Endothelial cell of umbilical vein (primary cell): ENCODE results near the gene VSNL1. TPM values are rescaled to one million over a fixed set of nuclear protein-coding genes. Genes with fewer than 3 reads are reported as not detected.

ENCODE experiments used
- BruUV-seq: library from RNA; stranded (reverse); fragments of 400-500 nt; replicated peaks from 2 replicates; lab custom pipeline; 2021; lab: Mats Ljungman, UMichigan
- CTCF ChIA-PET: fragments of 300-600, 350-600 bp; sonication (Branson Sonifier 250); formaldehyde crosslinking; loops from one replicate; lab custom pipeline; 2021; ENCODE audit warnings: antibody characterized with exemption, inconsistent platforms; lab: Charles Lee
- POLR2A ChIA-PET: fragments of 300-600, 350-600 bp; sonication (Branson Sonifier 250); formaldehyde crosslinking; loops from one replicate; lab custom pipeline; 2021; ENCODE audit warnings: antibody characterized with exemption, inconsistent platforms; lab: Charles Lee
- DNase-seq: peaks from one replicate; pipeline ENCODE4 v3.0.0-alpha.2; 2011; ENCODE audit warnings: low read depth, low spot score
- FAIRE-seq: peaks from 2 replicates; lab custom pipeline; 2011; peaks lifted over from hg19 to GRCh38; lab: Jason Lieb, UNC
- H2AFZ ChIP-seq: 2 replicates; pipeline ENCODE4 v1.6.0; 2012; ENCODE audit warnings: low read depth, low read length, control low read depth, inconsistent platforms
- H3K27ac ChIP-seq: 2 replicates; pipeline ENCODE4 v1.5.1; 2011; ENCODE audit warnings: low read depth, mild to moderate bottlenecking, control low read depth, low read length, moderate library complexity; ENCODE audit not compliant: insufficient read depth
- H3K27me3 ChIP-seq, 2 experiments: 2 replicates each; pipeline versions ENCODE4 v1.6.0 to v1.6.1; 2011; ENCODE audit warnings: low read length in 2 of 2, mixed read lengths in 1 of 2; ENCODE audit not compliant: control insufficient read depth in 2 of 2, insufficient read depth in 2 of 2
- H3K36me3 ChIP-seq, 2 experiments: 2 replicates in 1 of 2; 3 replicates in 1 of 2; pipeline ENCODE4 v1.5.1; 2011; ENCODE audit warnings: low read length in 2 of 2, mild to moderate bottlenecking in 1 of 2, moderate library complexity in 1 of 2; ENCODE audit not compliant: control insufficient read depth in 2 of 2, insufficient read depth in 2 of 2; ENCODE audit errors: extremely low read depth in 1 of 2
- H3K4me1 ChIP-seq: 3 replicates; pipeline ENCODE4 v1.5.1; 2011; ENCODE audit warnings: mild to moderate bottlenecking, low read length; ENCODE audit not compliant: control insufficient read depth, insufficient read depth; ENCODE audit errors: extremely low read depth
- H3K4me2 ChIP-seq: 2 replicates; pipeline ENCODE4 v1.6.1; 2011; ENCODE audit warnings: low read length, control low read depth, mixed read lengths; ENCODE audit not compliant: insufficient read depth
- H3K4me3 ChIP-seq, 3 experiments: fragments of 200-600 bp in 1 of 3; sonication (generic), shearing (Covaris generic) in 1 of 3; replicated peaks in 1 of 3; 2 replicates each; pipeline ENCODE4 v1.5.1; 2011 to 2016; ENCODE audit warnings: control low read depth in 3 of 3, low read length in 3 of 3, mild to moderate bottlenecking in 2 of 3, inconsistent platforms in 1 of 3, low read depth in 1 of 3, moderate library complexity in 1 of 3; ENCODE audit not compliant: insufficient read depth in 1 of 3
- H3K79me2 ChIP-seq: 2 replicates; pipeline ENCODE4 v1.6.0; 2012; ENCODE audit warnings: low read length, inconsistent platforms; ENCODE audit not compliant: control insufficient read depth, insufficient read depth
- H3K9ac ChIP-seq: replicated peaks from 2 replicates; pipeline ENCODE3; 2011; ENCODE audit warnings: low read length, control low read depth; ENCODE audit not compliant: insufficient read depth; ENCODE audit errors: extremely low read depth
- H3K9me1 ChIP-seq: replicated peaks from 3 replicates; pipeline ENCODE4 v1.6.0; 2011; ENCODE audit warnings: mild to moderate bottlenecking, low read length; ENCODE audit not compliant: control insufficient read depth, insufficient read depth; ENCODE audit errors: extremely low read depth
- H3K9me3 ChIP-seq: replicated peaks from 2 replicates; pipeline ENCODE4 v1.5.1; 2012; ENCODE audit warnings: low read length, inconsistent platforms; ENCODE audit not compliant: control insufficient read depth, insufficient read depth
- H4K20me1 ChIP-seq: replicated peaks from 2 replicates; pipeline ENCODE3; 2011; ENCODE audit warnings: mild to moderate bottlenecking, low read length; ENCODE audit not compliant: control insufficient read depth, insufficient read depth; ENCODE audit errors: extremely low read depth
- CTCF ChIP-seq, 2 donors: IDR thresholded peaks; 1 replicate in 1 of 2; 2 replicates in 1 of 2; pipeline ENCODE4 v1.5.1; 2011; ENCODE audit warnings: low read length in 2 of 2, mild to moderate bottlenecking in 2 of 2, moderate library complexity in 2 of 2, control low read depth in 1 of 2, inconsistent platforms in 1 of 2, low read depth in 1 of 2; ENCODE audit not compliant: insufficient read depth in 1 of 2; ENCODE audit errors: extremely low read depth in 1 of 2
- EZH2 ChIP-seq: IDR thresholded peaks from 2 replicates; pipeline ENCODE4 v1.6.1; 2012; ENCODE audit warnings: borderline replicate concordance, low read depth, mild to moderate bottlenecking, moderate library complexity, low read length, inconsistent platforms; ENCODE audit not compliant: severe bottlenecking
- FOS ChIP-seq: IDR thresholded peaks from 2 replicates; pipeline ENCODE4 v1.6.1; 2011; ENCODE audit warnings: mild to moderate bottlenecking, low read length, moderate library complexity, borderline replicate concordance; ENCODE audit not compliant: insufficient read depth
- GATA2 ChIP-seq: IDR thresholded peaks from 2 replicates; pipeline ENCODE4 v1.7.0; 2011; ENCODE audit warnings: low read depth, mild to moderate bottlenecking, moderate library complexity, mixed read lengths, low read length; ENCODE audit not compliant: insufficient read length, insufficient read depth
- JUN ChIP-seq: IDR thresholded peaks from 2 replicates; pipeline ENCODE4 v1.6.1; 2011; ENCODE audit warnings: borderline replicate concordance, low read depth; ENCODE audit not compliant: insufficient read length, insufficient read depth
- MAX ChIP-seq: IDR thresholded peaks from 2 replicates; pipeline ENCODE4 v1.6.1; 2011; ENCODE audit not compliant: insufficient read depth, insufficient read length
- MYC ChIP-seq: IDR thresholded peaks from one replicate; pipeline ENCODE4 v1.6.1; 2011; ENCODE audit warnings: mild to moderate bottlenecking, low read depth, low read length
- POLR2A ChIP-seq: IDR thresholded peaks from 2 replicates; pipeline ENCODE4 v1.6.1; 2012; ENCODE audit warnings: low read depth, mild to moderate bottlenecking, control low read depth, low read length
- POLR2AphosphoS5 ChIP-seq: IDR thresholded peaks from 2 replicates; pipeline ENCODE4 v1.6.1; 2012; ENCODE audit warnings: low read depth, mild to moderate bottlenecking, control low read depth, low read length, moderate library complexity; ENCODE audit not compliant: insufficient read depth
- dilution Hi-C: fragments of 300-500 bp; cut with MboI; formaldehyde crosslinking; loops from one replicate; pipeline ENCODE4 v1.15.0; 2019; ENCODE audit warnings: low sequenced_read_pairs; ENCODE audit not compliant: extremely low pct_ligation_motif_present
- intact Hi-C: fragments of 100-400 bp; cut with micrococcal nuclease; formaldehyde crosslinking; loops from one replicate; pipeline ENCODE4 v1.10.0; 2022
- polyA plus RNA-seq, 4 experiments: library from polyadenylated mRNA; depleted of rRNA in 3 of 4; stranded (reverse) in 3 of 4; unstranded in 1 of 4; fragments of >200 nt; gene quantifications; 2 replicates each; pipeline versions ENCODE4 v1.2.1 to v1.2.3, GENCODE V29; 2011 to 2012; ENCODE audit warnings: missing spikeins in 1 of 4
- total RNA-seq: library from RNA; stranded (reverse); gene quantifications from 2 replicates; pipeline ENCODE4 v1.2.3, GENCODE V29; 2021

VSNL1 gene
- total and polyA plus RNA-seq, 2 donors (not counting 3 experiments of a cell fraction or from before 2014, with no cell fraction given), result not detected

GRCh38 chr2:17648581-17648980 is 108.1 kb downstream of the VSNL1 start:
- BruUV-seq, result no TSS peak
- FAIRE-seq (no peak), DNase-seq (no peak)
- no peaks in the 10 kb centered on the region for H3K79me2 ChIP-seq
- H3K4me1 ChIP-seq, result peaks cover under 1% of the 10 kb centered on the region
- H4K20me1 ChIP-seq, result no peaks in the 10 kb centered on the region
- CTCF ChIA-PET, result interaction anchor here (7.5 kb wide), 1 partner anchor 23 kb away, joined by 296 read pairs; no protein-coding TSS in a partner anchor
- no peak overlapping the region for H3K9ac ChIP-seq
- no peak for TF ChIP-seq EZH2
- intact Hi-C loops, result loop anchor here (10.0 kb wide), 1 partner anchor 874 kb away; no protein-coding TSS in a partner anchor
- no peak overlapping the region for H3K4me3 ChIP-seq
- dilution Hi-C loops, result no loop called here
- POLR2A ChIA-PET, result no interaction called here
- no peak overlapping the region for H3K27ac ChIP-seq
- no peak overlapping the region for H3K4me2 ChIP-seq
- H3K9me1 ChIP-seq, result no peaks in the 10 kb centered on the region
- H3K9me3 ChIP-seq, result no peaks in the 10 kb centered on the region
- no peaks in the 10 kb centered on the region for H3K36me3 ChIP-seq
- no peaks in the 10 kb centered on the region for H3K27me3 ChIP-seq
- no peak overlapping the region for H2AFZ ChIP-seq

GRCh38 chr2:17649026-17649425 is 108.5 kb downstream of the VSNL1 start:
- Histone ChIP-seq H3K27me3 (no peaks in the 10 kb centered on the region), H3K9me1 (no peaks in the 10 kb centered on the region), H3K4me3 (no peak overlapping the region), H3K27ac (no peak overlapping the region), H3K79me2 (no peaks in the 10 kb centered on the region), H3K9me3 (no peaks in the 10 kb centered on the region), H3K9ac (no peak overlapping the region), H3K4me1 (no peaks in the 10 kb centered on the region), H4K20me1 (no peaks in the 10 kb centered on the region), H3K36me3 (no peaks in the 10 kb centered on the region), H2AFZ (no peak overlapping the region), H3K4me2 (no peak overlapping the region)
- dilution Hi-C loops (no loop called here), intact Hi-C loops (loop anchor here (10.0 kb wide), 1 partner anchor 874 kb away; no protein-coding TSS in a partner anchor)
- ChIA-PET POLR2A (no interaction called here), CTCF (no interaction called here)
- no TSS peak for BruUV-seq
- no peak for TF ChIP-seq EZH2
- TF ChIP-seq CTCF (IDR thresholded peaks at IDR 0.05; ENCODE audit: extremely low read depth in 1 of 2, insufficient read depth in 1 of 2, low read depth in 1 of 2, low read length in 2 of 2), result no peak
- no peak for TF ChIP-seq POLR2AphosphoS5
- TF ChIP-seq MAX, result no peak
- no peak for TF ChIP-seq MYC
- TF ChIP-seq POLR2A, result no peak
- TF ChIP-seq FOS, result no peak
- no peak for TF ChIP-seq JUN
- TF ChIP-seq GATA2, result no peak
- FAIRE-seq, result no peak
- DNase-seq, result no peak
